Heart right ventricle (tissue), 16 donors: ENCODE data around the gene NSD1. TPM values are rescaled to one million over a fixed set of nuclear protein-coding genes. Genes with fewer than 3 reads are reported as not detected.
A peak's percentile ranks its signal among the peaks of the same experiment; 100 is the strongest.

Experiments
- ATAC-seq, 8 donors: fragments of 200-7000 bp; cut with Tn5 transposase; one replicate each; pipeline ENCODE4 v1.9.1; 2020; ENCODE audit warnings: mild to moderate bottlenecking in 8 of 8, moderate library complexity in 8 of 8, moderate number of reproducible peaks in 1 of 8
- DNase-seq, 2 donors: peaks; one replicate each; pipeline ENCODE4 v3.0.0-alpha.2; 2020
- H3K27ac ChIP-seq, 10 donors: fragments of 200-600 bp; sonication (generic) in 2 of 10; one replicate each; pipeline versions ENCODE4 v1.5.0 to v1.8.0; 2020 to 2022; ENCODE audit warnings: mild to moderate bottlenecking in 3 of 10
- H3K27me3 ChIP-seq, 7 donors: fragments of 200-600 bp; one replicate each; pipeline ENCODE4 v1.8.0; 2021 to 2022; ENCODE audit warnings: mild to moderate bottlenecking in 2 of 7
- H3K36me3 ChIP-seq, 9 donors: fragments of 200-600 bp; sonication (generic) in 1 of 9; one replicate each; pipeline versions ENCODE4 v1.5.0 to v1.8.0; 2020 to 2022; ENCODE audit warnings: mild to moderate bottlenecking in 2 of 9
- H3K4me1 ChIP-seq, 9 donors: fragments of 200-600 bp; sonication (generic) in 1 of 9; one replicate each; pipeline versions ENCODE4 v1.5.0 to v1.8.0; 2020 to 2022; ENCODE audit warnings: mild to moderate bottlenecking in 4 of 9
- H3K4me3 ChIP-seq, 10 donors: fragments of 200-600 bp; sonication (generic) in 2 of 10; one replicate each; pipeline versions ENCODE4 v1.5.0 to v1.8.0; 2020 to 2022; ENCODE audit warnings: mild to moderate bottlenecking in 7 of 10, moderate library complexity in 2 of 10
- H3K9me3 ChIP-seq, 11 donors: fragments of 200-600 bp in 10 of 11; sonication (generic) in 2 of 11; one replicate each; pipeline versions ENCODE4 v1.5.0 to v1.8.0; 2013 to 2022; ENCODE audit warnings: mild to moderate bottlenecking in 2 of 11, control low read depth in 1 of 11, moderate library complexity in 1 of 11
- WGBS, 2 donors: extraction: QIAGEN DNeasy Blood & Tissue Kit; methylation state at CpG; one replicate each; pipeline ENCODE4 v1.1.7; 2013; ENCODE audit warnings: inconsistent platforms in 1 of 2; 5-methylcytosine and 5-hydroxymethylcytosine counted together
- intact Hi-C, 10 donors: fragments of 100-400 bp; cut with DNase I; formaldehyde crosslinking; loops; one replicate each; pipeline versions ENCODE4 v1.11.1 to v1.14.2; 2022
- polyA plus RNA-seq, 2 donors: library from polyadenylated mRNA; stranded (reverse); fragments of 200-250 nt; gene quantifications; one replicate each; pipeline ENCODE4 v1.2.3, GENCODE V29; 2013
- total RNA-seq, 10 donors: library from RNA; stranded (reverse); fragmentation: NEBNext Ultra II Directional in 3 of 10; extraction: Animal tissue kit (Norgen Biotek cat#: 25700) in 3 of 10; gene quantifications; one replicate each; pipeline versions ENCODE4 v1.2.1 to v1.2.4, GENCODE V29; 2021 to 2023
- TF ChIP-seq, protein P1 (sequence below), 9 donors: fragments of 200-600 bp; sonication (generic) in 2 of 9; IDR thresholded peaks; one replicate each; pipeline versions ENCODE4 v1.5.0 to v1.8.0; 2021 to 2022; ENCODE audit warnings: antibody characterized with exemption in 9 of 9, mild to moderate bottlenecking in 5 of 9, moderate library complexity in 1 of 9
- donor health status: Arrhythmogenic right ventricular cardiomyopathy.
- donor health status: ischemic (EF 13 %, LVEDD 7.1; RV severe dilation, severe dysfunction).
- donor health status: healthy with polysubstance abuse.
- donor health status: DM: no; HTN: yes; CAD: no.
- donor health status: DM: no; HTN: no; CAD: no.
- donor health status: ischemic (EF 25% LVEDD 6.9; RV normal size, moderate dysfunction).
- donor health status: ischemic (EF 25% LVEDD 5.7; RV mildly dilated, moderate dysfunction).
- donor health status: healthy.
- donor health status: DM: yes; HTN: yes; CAD: no.
- donor health status: Ischemic cardiomyopathy.
- donor health status: ischemic (EF 35%, LVEDD 5.7; RV mildly dilated, moderate dysfunction).
- donor health status: nonischemic (EF 11% LVEDD 7.7; RV severe dilation, severe dysfunction).
- donor health status: DM: yes; HTN: yes; CAD: no.
- donor health status: PGD.
- donor health status: ischemic (EF 29% LVEDD 5.4; RV normal size, mild dysfunction).
- donor health status: nonischemic (EF 23%, LVEDD 6.1; RV moderate dilation, normal function).

Gene NSD1
- total and polyA plus RNA-seq, 12 donors: 5.6 to 62.9 (median 47.1) TPM

DNA sequence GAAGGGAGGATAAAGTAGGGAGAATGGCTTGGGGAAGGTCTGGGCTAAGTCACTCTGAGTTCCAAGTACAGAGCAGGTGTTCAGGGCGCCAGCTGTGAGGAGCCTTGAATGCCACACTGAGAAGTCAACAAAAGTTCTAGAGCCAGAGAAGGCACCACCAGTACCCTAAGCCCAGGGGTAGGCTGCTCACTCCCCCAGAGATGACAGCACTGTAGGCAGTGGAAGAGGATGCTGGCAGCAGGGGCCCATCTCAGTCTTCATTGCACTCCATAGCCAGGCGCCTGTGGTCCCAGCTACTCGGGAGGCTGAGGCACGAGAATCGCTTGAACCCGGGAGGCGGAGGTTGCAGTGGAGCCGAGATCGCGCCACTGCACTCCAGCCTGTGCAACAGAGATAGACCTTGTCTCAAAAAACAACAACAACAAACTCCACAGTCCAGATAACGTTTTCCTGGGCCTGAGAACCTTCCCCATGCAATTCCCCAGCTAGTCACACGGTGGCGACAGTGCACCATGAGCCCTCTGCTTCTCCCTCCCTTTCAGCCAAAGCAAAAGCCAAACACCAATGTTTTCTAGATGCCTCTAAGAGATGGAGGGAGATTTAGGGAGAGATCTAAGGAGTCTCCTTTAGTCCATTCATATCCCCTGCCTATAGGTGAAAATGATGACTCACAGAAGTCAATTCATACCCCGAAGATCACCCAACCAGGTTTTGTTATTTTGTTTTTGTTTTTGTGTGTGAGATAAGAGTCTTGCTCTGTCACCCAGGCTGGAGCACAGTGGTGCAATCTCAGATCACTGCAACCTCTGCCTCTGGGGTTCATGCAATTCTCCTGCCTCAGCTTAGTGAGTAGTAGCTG is 19.8 kb upstream of the NSD1 start:
- WGBS, 2 donors: 16% methylated on average over 14 of the region's 14 CpGs
- Histone ChIP-seq H3K4me1 (peaks cover 0 to 40% (median 16%) of the 10 kb centered on the region in 9 donors), H3K27me3 (no peaks in the 10 kb centered on the region), H3K27ac (peak overlapping the region in 8 of 10 donors; percentile 58 to 81 (median 64)), H3K36me3 (no peaks in the 10 kb centered on the region), H3K9me3 (no peaks in the 10 kb centered on the region), H3K4me3 (peak overlapping the region in 5 of 10 donors; percentile 27 to 36 (median 31))
- DNase-seq (peak; percentile 71 to 79), ATAC-seq (peak; percentile 16 to 69 (median 52))
- intact Hi-C loops: loop anchor here (2.0 to 10.0 kb wide), 15 partner anchors 41 to 456 kb away; partner anchors contain the start of genes PRELID1 (in 5 of the 10), RAB24 (in 5 of the 10) and SLC34A1 (in 1 of the 10)
- TF ChIP-seq, protein P1, sequence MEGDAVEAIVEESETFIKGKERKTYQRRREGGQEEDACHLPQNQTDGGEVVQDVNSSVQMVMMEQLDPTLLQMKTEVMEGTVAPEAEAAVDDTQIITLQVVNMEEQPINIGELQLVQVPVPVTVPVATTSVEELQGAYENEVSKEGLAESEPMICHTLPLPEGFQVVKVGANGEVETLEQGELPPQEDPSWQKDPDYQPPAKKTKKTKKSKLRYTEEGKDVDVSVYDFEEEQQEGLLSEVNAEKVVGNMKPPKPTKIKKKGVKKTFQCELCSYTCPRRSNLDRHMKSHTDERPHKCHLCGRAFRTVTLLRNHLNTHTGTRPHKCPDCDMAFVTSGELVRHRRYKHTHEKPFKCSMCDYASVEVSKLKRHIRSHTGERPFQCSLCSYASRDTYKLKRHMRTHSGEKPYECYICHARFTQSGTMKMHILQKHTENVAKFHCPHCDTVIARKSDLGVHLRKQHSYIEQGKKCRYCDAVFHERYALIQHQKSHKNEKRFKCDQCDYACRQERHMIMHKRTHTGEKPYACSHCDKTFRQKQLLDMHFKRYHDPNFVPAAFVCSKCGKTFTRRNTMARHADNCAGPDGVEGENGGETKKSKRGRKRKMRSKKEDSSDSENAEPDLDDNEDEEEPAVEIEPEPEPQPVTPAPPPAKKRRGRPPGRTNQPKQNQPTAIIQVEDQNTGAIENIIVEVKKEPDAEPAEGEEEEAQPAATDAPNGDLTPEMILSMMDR (IDR thresholded peaks at IDR 0.05): peak; percentile 95 to 100 (median 99)

DNA sequence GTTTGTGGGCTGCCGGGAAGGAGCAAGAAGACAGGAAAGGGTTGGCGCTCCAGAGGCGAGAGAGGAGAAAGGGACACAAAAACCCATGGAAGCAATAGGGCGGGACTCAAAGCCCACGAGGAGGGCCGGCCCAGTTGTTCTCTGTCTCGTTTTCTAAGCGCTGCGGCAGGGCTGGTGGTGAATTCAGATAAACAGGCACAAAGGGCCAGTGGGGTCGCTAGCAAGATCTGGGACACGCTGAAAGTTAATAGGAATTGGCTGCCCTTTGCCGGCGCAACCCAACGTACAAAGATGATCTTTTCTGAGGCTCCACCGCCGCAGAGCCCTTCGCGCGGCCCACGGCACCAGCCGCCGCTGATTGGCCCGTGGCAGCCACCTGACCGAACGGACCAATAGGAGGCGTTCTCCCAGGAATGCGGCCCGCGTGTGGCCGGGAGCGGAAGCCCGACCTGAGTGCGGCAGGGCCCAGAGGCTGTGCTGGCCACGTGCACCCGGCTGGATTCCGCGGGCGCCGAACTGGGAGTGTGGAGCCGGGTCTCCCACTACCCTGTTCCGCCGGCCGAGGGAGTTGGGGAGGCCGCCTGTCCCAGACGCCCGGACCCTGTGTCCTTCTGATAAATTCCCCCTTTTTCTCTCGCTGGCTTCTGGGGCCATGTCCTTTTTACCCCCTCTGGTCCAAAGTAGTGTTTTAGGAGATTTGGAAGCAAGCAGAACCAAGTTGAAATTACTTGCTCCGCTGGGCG is 16.8 kb upstream of the NSD1 start:
- Histone ChIP-seq H3K27ac (peak overlapping the region in 9 of 10 donors; percentile 30 to 73 (median 65)), H3K27me3 (no peaks in the 10 kb centered on the region), H3K4me3 (peak overlapping the region in 9 of 10 donors; percentile 10 to 47 (median 37)), H3K36me3 (no peaks in the 10 kb centered on the region), H3K4me1 (peaks cover 0 to 32% (median 16%) of the 10 kb centered on the region in 9 donors), H3K9me3 (no peaks in the 10 kb centered on the region)
- TF ChIP-seq, protein P1 (IDR thresholded peaks at IDR 0.05): no peak
- DNase-seq (peak; percentile 91), ATAC-seq (peak; percentile 94 to 98 (median 96))
- 19 to 21% methylated on average over 49 of the region's 49 CpGs for WGBS, 2 donors
- intact Hi-C loops: loop anchor here in 7 of 10 donors (5.0 to 10.0 kb wide), 8 partner anchors 118 to 338 kb away; partner anchors contain the start of genes PRELID1 (in 5 of the 7), RAB24 (in 5 of the 7) and SLC34A1 (in 1 of the 7)

DNA sequence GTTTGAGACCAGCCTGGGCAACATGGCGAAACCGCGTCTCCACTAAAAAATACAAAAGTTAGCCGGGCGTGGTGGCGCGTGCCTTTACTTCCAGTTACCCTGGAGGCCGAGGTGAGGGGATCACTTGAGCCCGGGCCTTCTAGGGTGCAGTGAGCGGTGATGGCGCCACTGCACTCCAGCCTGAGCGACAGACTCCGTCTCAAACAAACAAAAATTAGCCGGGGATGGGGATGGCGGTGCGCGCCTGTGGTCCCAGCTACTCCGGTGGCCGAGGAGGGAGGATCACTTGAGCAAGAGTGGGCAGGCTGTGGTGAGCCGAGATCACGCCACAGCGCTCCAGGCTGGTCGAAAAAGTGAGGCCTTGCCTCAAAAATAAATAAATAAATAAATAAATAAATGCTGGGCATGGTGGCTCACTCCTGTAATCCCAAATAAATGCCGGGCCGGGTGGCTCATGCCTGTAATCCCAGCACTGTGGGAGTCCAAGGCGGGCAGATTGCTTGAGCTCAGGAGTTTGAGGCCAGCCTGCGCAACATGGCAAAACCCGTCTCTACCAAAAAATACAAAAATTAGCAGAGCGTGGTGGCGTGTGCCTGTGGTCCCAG is 16.0 kb upstream of the NSD1 start:
- H3K27ac ChIP-seq: peak overlapping the region in 5 of 10 donors; percentile 21 to 72 (median 69)
- H3K4me1 ChIP-seq: peaks cover 0 to 31% (median 16%) of the 10 kb centered on the region in 9 donors
- H3K27me3 ChIP-seq: no peaks in the 10 kb centered on the region
- ATAC-seq (no peak), DNase-seq (no peak)
- TF ChIP-seq, protein P1 (IDR thresholded peaks at IDR 0.05): no peak
- WGBS, 2 donors: 98% methylated on average over 30 of the region's 30 CpGs
- H3K4me3 ChIP-seq: peak overlapping the region in 1 of 10 donors; percentile 39
- no peaks in the 10 kb centered on the region for H3K36me3 ChIP-seq
- intact Hi-C loops: loop anchor here in 7 of 10 donors (5.0 to 10.0 kb wide), 8 partner anchors 117 to 337 kb away; partner anchors contain the start of genes PRELID1 (in 5 of the 7), RAB24 (in 5 of the 7) and SLC34A1 (in 1 of the 7)
- no peaks in the 10 kb centered on the region for H3K9me3 ChIP-seq
